IMR-90 (cell line): Measurements from ENCODE around the gene CPEB2. TPM values are rescaled to one million over a fixed set of nuclear protein-coding genes. Genes with fewer than 3 reads are reported as not detected.

Source experiments
- ATAC-seq: fragments of 200-7000 bp; cut with Tn5 transposase; 2 replicates; pipeline ENCODE4 v1.9.1; 2020; ENCODE audit warnings: low read depth, mild to moderate bottlenecking, moderate library complexity
- BruUV-seq: library from RNA; stranded (reverse); fragments of 400-500 nt; replicated peaks from 2 replicates; lab custom pipeline; 2021; lab: Mats Ljungman, UMichigan
- CTCF ChIA-PET: fragments of 300-600 bp; formaldehyde crosslinking; extraction: SDS; loops from one replicate; lab custom pipeline; 2021; ENCODE audit warnings: antibody characterized with exemption; lab: Yijun Ruan, JAX
- POLR2A ChIA-PET: fragments of 300-600 bp; sonication (Branson Sonifier 250); formaldehyde crosslinking; loops from one replicate; lab custom pipeline; 2022; ENCODE audit warnings: antibody characterized with exemption; ENCODE audit not compliant: unreplicated experiment; lab: Charles Lee
- DNase-seq: peaks from one replicate; pipeline ENCODE4 v3.0.0; 2013
- H2AFZ ChIP-seq: replicated peaks from 2 replicates; pipeline ENCODE3; 2013; ENCODE audit warnings: low read length, mild to moderate bottlenecking; ENCODE audit not compliant: poor library complexity
- H2AK5ac ChIP-seq: 2 replicates; pipeline ENCODE4 v1.6.1; 2013; ENCODE audit warnings: low read depth, low read length, inconsistent platforms
- H2AK9ac ChIP-seq: replicated peaks from 2 replicates; pipeline ENCODE3; 2013; ENCODE audit warnings: mild to moderate bottlenecking, low read depth, low read length, moderate library complexity; ENCODE audit not compliant: poor library complexity
- H2BK120ac ChIP-seq: 2 replicates; pipeline ENCODE4 v1.6.1; 2013; ENCODE audit warnings: low read depth, low read length, inconsistent platforms
- H2BK15ac ChIP-seq: 3 replicates; pipeline ENCODE4 v1.6.1; 2013; ENCODE audit warnings: low read depth, low read length, inconsistent platforms
- H2BK20ac ChIP-seq: 2 replicates; pipeline ENCODE4 v1.6.1; 2013; ENCODE audit warnings: low read depth, mild to moderate bottlenecking, inconsistent platforms, low read length, moderate library complexity
- H2BK5ac ChIP-seq: 2 replicates; pipeline ENCODE4 v1.6.1; 2013; ENCODE audit warnings: mild to moderate bottlenecking, low read depth, low read length, inconsistent platforms; ENCODE audit not compliant: poor library complexity, severe bottlenecking
- H3K14ac ChIP-seq: replicated peaks from 2 replicates; pipeline ENCODE4 v1.6.1; 2013; ENCODE audit warnings: low read depth, low read length, inconsistent platforms
- H3K18ac ChIP-seq: 2 replicates; pipeline ENCODE4 v1.6.1; 2013; ENCODE audit warnings: low read depth, low read length, control low read depth
- H3K23ac ChIP-seq: 2 replicates; pipeline ENCODE4 v1.6.1; 2013; ENCODE audit warnings: low read depth, low read length, inconsistent platforms
- H3K27ac ChIP-seq: 2 replicates; pipeline ENCODE4 v1.5.1; 2013; ENCODE audit warnings: mild to moderate bottlenecking, control low read depth, low read length; ENCODE audit not compliant: insufficient read depth
- H3K27me3 ChIP-seq: 2 replicates; pipeline ENCODE4 v1.6.1; 2013; ENCODE audit warnings: low read length; ENCODE audit not compliant: control insufficient read depth, insufficient read depth
- H3K36me3 ChIP-seq: 2 replicates; pipeline ENCODE4 v1.6.1; 2013; ENCODE audit warnings: low read length, mixed read lengths; ENCODE audit not compliant: control insufficient read depth, insufficient read depth
- H3K4ac ChIP-seq: 2 replicates; pipeline ENCODE4 v1.6.1; 2013; ENCODE audit warnings: low read depth, low read length, inconsistent platforms
- H3K4me1 ChIP-seq: 2 replicates; pipeline ENCODE4 v1.6.1; 2013; ENCODE audit warnings: low read length, mixed read lengths; ENCODE audit not compliant: control insufficient read depth, insufficient read depth
- H3K4me2 ChIP-seq: 2 replicates; pipeline ENCODE4 v1.6.1; 2013; ENCODE audit warnings: low read depth, mild to moderate bottlenecking, control low read depth, low read length, moderate library complexity
- H3K4me3 ChIP-seq: 2 replicates; pipeline ENCODE4 v1.5.1; 2013; ENCODE audit warnings: low read depth, mild to moderate bottlenecking, control low read depth, low read length, moderate library complexity; ENCODE audit not compliant: insufficient read depth
- H3K56ac ChIP-seq: 2 replicates; pipeline ENCODE4 v1.6.1; 2013; ENCODE audit warnings: low read length, inconsistent platforms; ENCODE audit not compliant: insufficient read depth; ENCODE audit errors: extremely low read depth
- H3K79me1 ChIP-seq, 2 experiments: 2 replicates each; pipeline ENCODE4 v1.6.1; 2013; ENCODE audit warnings: low read length in 2 of 2, inconsistent platforms in 1 of 2, low read depth in 1 of 2
- H3K9ac ChIP-seq: 2 replicates; pipeline ENCODE4 v1.6.1; 2013; ENCODE audit warnings: low read depth, low read length, control low read depth
- H3K9me1 ChIP-seq: 2 replicates; pipeline ENCODE4 v1.6.1; 2013; ENCODE audit warnings: low read length, inconsistent platforms; ENCODE audit not compliant: insufficient read depth
- H3K9me3 ChIP-seq: 2 replicates; pipeline ENCODE4 v1.6.1; 2013; ENCODE audit warnings: low read length; ENCODE audit not compliant: control insufficient read depth, insufficient read depth
- H4K20me1 ChIP-seq: 2 replicates; pipeline ENCODE4 v1.6.1; 2013; ENCODE audit warnings: low read length, inconsistent platforms; ENCODE audit not compliant: insufficient read depth
- H4K5ac ChIP-seq: 2 replicates; pipeline ENCODE4 v1.6.1; 2013; ENCODE audit warnings: mild to moderate bottlenecking, low read depth, low read length, control low read depth
- H4K8ac ChIP-seq, 2 experiments: 2 replicates each; pipeline ENCODE4 v1.6.1; 2013; ENCODE audit warnings: low read depth in 2 of 2, low read length in 2 of 2, control low read depth in 1 of 2, inconsistent platforms in 1 of 2
- H4K91ac ChIP-seq: 2 replicates; pipeline ENCODE4 v1.6.1; 2013; ENCODE audit warnings: low read depth, low read length, inconsistent platforms; ENCODE audit not compliant: insufficient read depth
- BHLHE40 ChIP-seq: fragments of 150-350 bp; IDR thresholded peaks from 2 replicates; pipeline ENCODE4 v1.6.1; 2016; ENCODE audit warnings: mild to moderate bottlenecking, low read depth, low read length
- CEBPB ChIP-seq: IDR thresholded peaks from 2 replicates; pipeline ENCODE4 v1.6.1; 2012; ENCODE audit warnings: low read depth, low read length, improper control_type of control experiment
- CHD1 ChIP-seq: IDR thresholded peaks from 2 replicates; pipeline ENCODE4 v1.6.1; 2012; ENCODE audit warnings: low read depth, low read length, improper control_type of control experiment
- CTCF ChIP-seq: conservative IDR thresholded peaks from 2 replicates; pipeline ENCODE4 v1.5.1; 2012; ENCODE audit warnings: mild to moderate bottlenecking, low read depth, low read length, improper control_type of control experiment
- FOS ChIP-seq: fragments of 150-350 bp; IDR thresholded peaks from 2 replicates; pipeline ENCODE4 v1.6.1; 2016; ENCODE audit warnings: low read depth, low read length
- MAFK ChIP-seq: IDR thresholded peaks from 2 replicates; pipeline ENCODE4 v1.6.1; 2012; ENCODE audit warnings: low read depth, low read length, improper control_type of control experiment
- MAZ ChIP-seq: IDR thresholded peaks from 2 replicates; pipeline ENCODE4 v1.6.1; 2012; ENCODE audit warnings: low read depth, mild to moderate bottlenecking, low read length, improper control_type of control experiment, moderate library complexity, borderline replicate concordance
- MXI1 ChIP-seq: IDR thresholded peaks from 2 replicates; pipeline ENCODE4 v1.6.1; 2012; ENCODE audit warnings: low read depth, mild to moderate bottlenecking, low read length, moderate library complexity, borderline replicate concordance
- NFE2L2 ChIP-seq: fragments of 150-350 bp; IDR thresholded peaks from 2 replicates; pipeline ENCODE4 v1.6.1; 2016; ENCODE audit warnings: low read depth, mild to moderate bottlenecking, low read length
- POLR2A ChIP-seq: IDR thresholded peaks from 2 replicates; pipeline ENCODE4 v1.6.1; 2012; ENCODE audit warnings: mild to moderate bottlenecking, low read depth, low read length
- RAD21 ChIP-seq: IDR thresholded peaks from 2 replicates; pipeline ENCODE4 v1.6.1; 2012; ENCODE audit warnings: low read length, improper control_type of control experiment
- RCOR1 ChIP-seq: IDR thresholded peaks from 2 replicates; pipeline ENCODE4 v1.6.1; 2012; ENCODE audit warnings: mild to moderate bottlenecking, low read length, improper control_type of control experiment; ENCODE audit not compliant: insufficient replicate concordance
- RFX5 ChIP-seq: IDR thresholded peaks from 2 replicates; pipeline ENCODE4 v1.8.0; 2012; ENCODE audit warnings: low read depth, mild to moderate bottlenecking, low read length, moderate library complexity
- SMC3 ChIP-seq: fragments of 150-350 bp; IDR thresholded peaks from 2 replicates; pipeline ENCODE4 v1.6.1; 2016; ENCODE audit warnings: low read depth, mild to moderate bottlenecking, antibody characterized with exemption, low read length, moderate library complexity
- USF2 ChIP-seq: fragments of 150-350 bp; IDR thresholded peaks from 2 replicates; pipeline ENCODE4 v1.6.1; 2017; ENCODE audit warnings: mild to moderate bottlenecking, antibody characterized with exemption, low read length, low read depth
- WGBS, 2 experiments: methylation state at CpG; one replicate each; pipeline versions ENCODE4 v1.1.5 to v1.1.7; 2013; ENCODE audit warnings: missing lambda C conversion rate in 2 of 2; ENCODE audit not compliant: insufficient read length in 1 of 2; ENCODE audit errors: extremely low coverage in 2 of 2; 5-methylcytosine and 5-hydroxymethylcytosine counted together
- dilution Hi-C: fragments of 300-500 bp; cut with HindIII; formaldehyde crosslinking; loops from one replicate; pipeline ENCODE4 v1.14.3; 2018; ENCODE audit warnings: low sequenced_read_pairs; ENCODE audit not compliant: unreplicated experiment
- in situ Hi-C: fragments of 300-500 bp; cut with MboI; formaldehyde crosslinking; loops from 3 replicates; pipeline ENCODE4 v1.14.3; 2019; ENCODE audit warnings: low sequenced_read_pairs, inconsistent platforms, mixed read lengths
- intact Hi-C: fragments of 100-400 bp; cut with micrococcal nuclease; formaldehyde crosslinking; loops from 2 replicates; pipeline ENCODE4 v1.10.0; 2022
- polyA plus RNA-seq, 3 experiments: library from polyadenylated mRNA; depleted of rRNA; stranded (reverse); fragments of >200 nt; gene quantifications; 2 replicates each; pipeline ENCODE4 v1.2.3, GENCODE V29; 2012; ENCODE audit warnings: low replicate concordance in 1 of 3
- total RNA-seq: library from RNA; depleted of rRNA; stranded (reverse); fragments of >200 nt; gene quantifications from 2 replicates; pipeline ENCODE4 v1.2.3, GENCODE V29; 2012
- TF ChIP-seq, protein P1 (sequence below): fragments of 150-350 bp; IDR thresholded peaks from 2 replicates; pipeline ENCODE4 v1.6.1; 2016; ENCODE audit warnings: low read depth, mild to moderate bottlenecking, low read length, moderate library complexity, borderline replicate concordance

Gene CPEB2
- total and polyA plus RNA-seq, 2 of the 4 experiments (the other 2 are of a cell fraction), result 10.6 to 12.0 TPM

GRCh38 chr4:15117270-15117946 lies 115.1 kb downstream of the CPEB2 start:
- H3K27ac ChIP-seq, result no peak overlapping the region
- CTCF ChIA-PET, result no interaction called here
- H3K14ac ChIP-seq, result no peak overlapping the region
- H2AK9ac ChIP-seq, result peak overlapping the region; percentile 58
- H3K56ac ChIP-seq, result no peak overlapping the region
- no peak overlapping the region for H2BK15ac ChIP-seq
- no peak overlapping the region for H2BK20ac ChIP-seq
- H4K8ac ChIP-seq, result no peak overlapping the region
- H3K23ac ChIP-seq, result no peak overlapping the region
- H4K91ac ChIP-seq, result no peak overlapping the region
- DNase-seq, result no peak
- no peak overlapping the region for H2BK120ac ChIP-seq
- no peak overlapping the region for H4K5ac ChIP-seq
- no peak overlapping the region for H3K4me3 ChIP-seq
- dilution Hi-C loops, result no loop called here
- no peaks in the 10 kb centered on the region for H3K9me1 ChIP-seq
- H2AFZ ChIP-seq, result no peak overlapping the region
- no peak overlapping the region for H3K18ac ChIP-seq
- H3K4me1 ChIP-seq, result no peaks in the 10 kb centered on the region
- in situ Hi-C loops, result no loop called here
- H2AK5ac ChIP-seq, result no peak overlapping the region
- POLR2A ChIA-PET, result no interaction called here
- no peak for TF ChIP-seq FOS
- no peak for TF ChIP-seq NFE2L2
- TF ChIP-seq USF2, result no peak
- no peak for TF ChIP-seq MXI1
- TF ChIP-seq CEBPB, result no peak
- TF ChIP-seq MAZ, result no peak
- no peak for TF ChIP-seq MAFK
- TF ChIP-seq BHLHE40, result no peak
- TF ChIP-seq CTCF, result no peak
- TF ChIP-seq, protein P1, sequence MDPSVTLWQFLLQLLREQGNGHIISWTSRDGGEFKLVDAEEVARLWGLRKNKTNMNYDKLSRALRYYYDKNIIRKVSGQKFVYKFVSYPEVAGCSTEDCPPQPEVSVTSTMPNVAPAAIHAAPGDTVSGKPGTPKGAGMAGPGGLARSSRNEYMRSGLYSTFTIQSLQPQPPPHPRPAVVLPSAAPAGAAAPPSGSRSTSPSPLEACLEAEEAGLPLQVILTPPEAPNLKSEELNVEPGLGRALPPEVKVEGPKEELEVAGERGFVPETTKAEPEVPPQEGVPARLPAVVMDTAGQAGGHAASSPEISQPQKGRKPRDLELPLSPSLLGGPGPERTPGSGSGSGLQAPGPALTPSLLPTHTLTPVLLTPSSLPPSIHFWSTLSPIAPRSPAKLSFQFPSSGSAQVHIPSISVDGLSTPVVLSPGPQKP, result no peak
- TF ChIP-seq RFX5, result no peak
- TF ChIP-seq SMC3, result no peak
- no peak for TF ChIP-seq POLR2A
- TF ChIP-seq RAD21, result no peak
- no peak for TF ChIP-seq CHD1
- no peak for TF ChIP-seq RCOR1
- no TSS peak for BruUV-seq
- no peaks in the 10 kb centered on the region for H3K79me1 ChIP-seq
- H3K9ac ChIP-seq, result no peak overlapping the region
- no peak overlapping the region for H2BK5ac ChIP-seq
- no peak for ATAC-seq
- H3K4ac ChIP-seq, result no peak overlapping the region
- H3K36me3 ChIP-seq, result no peaks in the 10 kb centered on the region
- no peaks in the 10 kb centered on the region for H3K9me3 ChIP-seq
- H4K20me1 ChIP-seq, result no peaks in the 10 kb centered on the region
- intact Hi-C loops, result no loop called here
- H3K4me2 ChIP-seq, result no peak overlapping the region
- no CpG with 5 or more reads among the region's 3 CpGs for WGBS, 2 experiments
- no peaks in the 10 kb centered on the region for H3K27me3 ChIP-seq
